GM12874 (cell line): ENCODE data around the gene BABAM2.

Experiments used
- CTCF ChIP-seq: IDR thresholded peaks from 2 replicates; pipeline ENCODE4 v1.5.1; 2011; ENCODE audit warnings: low read depth, mild to moderate bottlenecking, control low read depth, low read length, moderate library complexity; ENCODE audit not compliant: insufficient read depth

Gene BABAM2

GRCh38 chr2:27921880-27922547, 31.5 kb downstream of the BABAM2 start:
- no peak for TF ChIP-seq CTCF

GRCh38 chr2:27922842-27923241, 32.3 kb downstream of the BABAM2 start:
- no peak for TF ChIP-seq CTCF

DNA sequence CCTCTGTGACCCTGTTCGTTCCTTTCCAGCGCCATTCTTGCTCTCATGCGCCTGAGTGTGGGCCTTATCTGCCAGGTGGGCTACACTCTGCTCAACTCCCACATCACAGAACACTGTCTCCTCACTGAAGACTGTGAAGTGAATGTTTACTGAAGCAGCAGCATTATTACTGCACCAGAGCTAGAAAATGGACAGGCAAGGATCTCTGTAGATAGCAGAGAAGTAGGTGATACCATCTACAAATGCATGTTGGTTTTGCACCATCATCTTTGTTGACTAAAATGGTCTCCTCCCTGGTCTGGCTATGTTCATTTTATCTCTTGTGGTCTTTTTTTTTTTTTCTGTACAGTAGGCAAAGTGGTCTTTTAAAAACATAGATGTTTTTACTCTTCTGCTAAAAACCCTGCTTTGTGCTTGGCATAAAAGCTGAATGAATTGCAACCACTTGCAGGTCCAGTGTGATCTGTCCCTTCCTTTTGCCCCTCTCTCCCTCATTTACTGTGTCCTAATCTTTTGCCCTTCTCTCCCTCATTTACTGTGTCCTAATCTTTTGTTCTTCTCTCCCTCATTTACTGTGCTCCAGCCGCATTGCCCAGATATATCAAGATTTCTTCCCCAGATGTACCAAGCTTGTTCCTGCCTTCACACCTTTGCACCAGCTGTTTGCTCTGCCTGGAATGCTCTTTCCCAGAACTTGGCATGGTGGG, 35.4 kb downstream of the BABAM2 start:
- TF ChIP-seq CTCF, result no peak

GRCh38 chr2:27929916-27930486, 39.5 kb downstream of the BABAM2 start:
- no peak for TF ChIP-seq CTCF

- TF ChIP-seq CTCF, result no peak
Measured at GRCh38 chr2:27931361-27931950, 40.9 kb downstream of the BABAM2 start.

DNA sequence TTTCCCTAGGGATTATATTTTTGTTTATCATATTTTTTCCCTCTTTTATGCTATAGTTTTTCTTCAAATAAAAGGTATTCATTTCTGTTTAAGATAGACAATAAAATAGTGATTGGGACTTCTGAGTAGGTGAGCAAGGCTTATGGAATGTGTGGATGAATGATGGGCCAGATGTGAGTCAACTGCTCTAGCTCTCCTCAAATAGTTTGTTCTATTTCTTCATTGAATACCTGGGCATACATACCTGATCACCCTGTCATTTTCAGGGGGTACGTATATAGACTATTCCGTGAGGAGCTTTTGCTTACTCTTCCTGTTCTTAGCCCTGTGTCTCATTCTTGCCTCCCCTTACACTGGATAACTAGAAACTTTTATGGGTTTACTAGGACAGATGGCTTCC, 41.9 kb downstream of the BABAM2 start:
- TF ChIP-seq CTCF, result no peak

DNA sequence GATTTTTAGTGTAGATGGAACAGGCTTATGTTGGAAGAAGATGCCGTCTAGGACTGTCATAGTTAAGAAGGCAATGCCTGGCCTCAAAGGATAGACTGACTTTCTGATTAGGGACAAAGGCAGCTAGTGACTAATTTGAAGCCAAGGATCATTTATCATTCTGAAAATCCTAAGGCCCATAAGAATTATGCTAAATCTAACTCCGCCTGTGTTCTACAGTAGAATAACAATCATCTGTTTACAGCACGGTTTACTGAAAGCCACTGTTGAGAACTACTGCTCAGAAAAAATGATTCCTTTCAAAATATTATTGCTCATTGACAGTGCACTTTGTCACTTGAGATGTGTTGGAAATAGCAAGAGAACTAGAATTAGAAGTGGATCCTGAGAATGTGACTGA, 44.5 kb downstream of the BABAM2 start:
- TF ChIP-seq CTCF, result no peak
